ENCODE data around the gene NEMP1.
A peak's percentile ranks its signal among the peaks of the same experiment; 100 is the strongest.
"Not testable (repeated sequence)": the region's sequence is repeated elsewhere in the genome, so short reads cannot be mapped to it uniquely, and the experiment has no call there.

Gene NEMP1

DNA sequence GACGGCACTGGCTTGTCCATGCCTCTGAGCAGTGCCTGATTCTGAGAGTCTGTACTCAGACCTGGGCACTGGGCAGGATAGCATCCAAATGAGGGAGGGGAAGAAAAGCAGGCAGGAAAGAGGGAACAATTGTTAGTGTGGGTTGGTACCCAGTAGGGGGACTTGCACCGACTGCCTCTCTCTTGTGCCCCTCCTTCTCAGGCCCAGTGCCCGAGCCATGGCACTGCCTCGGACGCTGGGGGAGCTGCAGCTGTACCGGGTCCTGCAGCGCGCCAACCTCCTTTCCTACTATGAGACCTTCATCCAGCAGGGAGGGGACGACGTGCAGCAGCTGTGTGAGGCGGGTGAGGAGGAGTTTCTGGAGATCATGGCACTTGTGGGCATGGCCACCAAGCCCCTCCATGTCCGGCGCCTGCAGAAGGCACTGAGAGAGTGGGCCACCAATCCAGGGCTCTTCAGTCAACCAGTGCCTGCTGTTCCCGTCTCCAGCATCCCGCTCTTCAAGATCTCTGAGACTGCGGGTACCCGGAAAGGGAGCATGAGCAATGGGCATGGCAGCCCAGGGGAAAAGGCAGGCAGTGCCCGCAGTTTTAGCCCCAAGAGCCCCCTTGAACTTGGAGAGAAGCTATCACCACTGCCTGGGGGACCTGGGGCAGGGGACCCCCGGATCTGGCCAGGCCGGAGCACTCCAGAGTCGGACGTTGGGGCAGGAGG lies 12.5 kb upstream of the NEMP1 start:
- DNase-seq = no peak

DNA sequence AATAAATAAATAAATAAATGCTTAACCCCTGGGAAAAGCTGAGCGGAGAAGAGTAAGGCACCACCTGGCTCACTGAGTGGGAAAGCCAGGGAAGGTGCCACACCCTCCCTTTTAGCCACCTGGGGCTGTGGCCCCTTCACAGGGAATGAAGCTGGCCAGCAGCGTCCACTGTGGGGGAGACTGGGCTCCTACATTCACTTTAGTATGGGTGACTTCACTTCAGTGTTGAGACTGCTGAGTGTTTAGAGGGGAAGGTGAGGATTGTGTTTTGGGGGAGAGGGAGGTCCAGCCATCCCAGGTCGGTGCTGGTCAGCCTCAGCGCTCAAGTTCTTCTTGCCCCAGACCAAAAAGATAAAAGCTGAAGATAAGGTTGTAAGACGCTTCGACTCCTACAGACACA lies 11.9 kb upstream of the NEMP1 start:
- no peak for DNase-seq

DNA sequence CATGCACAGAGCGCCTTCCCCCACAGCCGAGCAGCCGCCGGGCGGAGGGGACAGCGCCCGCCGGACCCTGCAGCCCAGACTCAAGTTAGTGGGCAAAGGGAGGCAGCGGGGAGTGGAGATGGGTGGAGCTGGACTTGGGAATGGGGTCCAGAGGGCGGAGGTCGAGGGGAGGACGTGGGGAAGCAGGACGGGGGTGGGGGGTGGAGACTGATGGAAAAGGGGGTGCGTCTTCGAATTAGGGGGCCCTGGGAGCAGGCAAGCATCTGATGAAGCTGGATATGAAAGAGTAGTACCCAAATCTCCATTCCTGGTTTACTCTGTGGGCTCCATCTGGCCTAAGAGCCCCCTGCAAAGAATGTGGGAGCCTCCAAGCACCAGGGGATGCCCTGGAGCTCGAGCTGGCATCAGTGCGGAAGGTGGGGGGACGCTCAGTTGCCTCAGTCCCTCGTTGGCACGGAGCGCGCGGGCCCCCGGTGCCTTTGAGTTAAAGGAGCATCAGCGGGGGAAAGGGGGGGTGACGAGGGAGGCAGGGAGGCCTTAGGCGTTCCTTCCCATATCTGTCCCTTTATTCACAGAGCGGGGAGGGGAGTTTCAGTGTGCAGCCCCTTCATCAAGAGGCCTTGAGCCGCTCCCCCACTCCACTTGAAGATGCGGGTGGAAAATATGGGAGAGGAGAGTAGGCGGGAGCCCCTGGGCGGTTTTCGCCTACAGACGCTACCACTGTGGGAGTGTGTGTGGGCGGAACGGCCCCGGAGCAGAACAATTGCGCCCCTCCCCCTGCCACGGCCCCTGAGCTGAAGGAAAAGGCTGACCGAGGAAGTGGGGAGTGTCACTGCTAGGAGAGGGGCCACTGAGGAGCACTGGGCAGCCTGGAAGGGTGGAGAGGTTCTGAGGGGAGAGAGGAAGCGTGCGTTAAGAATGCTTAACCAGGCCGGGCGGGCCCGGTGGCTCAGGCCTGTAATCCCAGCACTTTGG lies 11.0 kb upstream of the NEMP1 start:
- DNase-seq = peak; percentile 40

DNA sequence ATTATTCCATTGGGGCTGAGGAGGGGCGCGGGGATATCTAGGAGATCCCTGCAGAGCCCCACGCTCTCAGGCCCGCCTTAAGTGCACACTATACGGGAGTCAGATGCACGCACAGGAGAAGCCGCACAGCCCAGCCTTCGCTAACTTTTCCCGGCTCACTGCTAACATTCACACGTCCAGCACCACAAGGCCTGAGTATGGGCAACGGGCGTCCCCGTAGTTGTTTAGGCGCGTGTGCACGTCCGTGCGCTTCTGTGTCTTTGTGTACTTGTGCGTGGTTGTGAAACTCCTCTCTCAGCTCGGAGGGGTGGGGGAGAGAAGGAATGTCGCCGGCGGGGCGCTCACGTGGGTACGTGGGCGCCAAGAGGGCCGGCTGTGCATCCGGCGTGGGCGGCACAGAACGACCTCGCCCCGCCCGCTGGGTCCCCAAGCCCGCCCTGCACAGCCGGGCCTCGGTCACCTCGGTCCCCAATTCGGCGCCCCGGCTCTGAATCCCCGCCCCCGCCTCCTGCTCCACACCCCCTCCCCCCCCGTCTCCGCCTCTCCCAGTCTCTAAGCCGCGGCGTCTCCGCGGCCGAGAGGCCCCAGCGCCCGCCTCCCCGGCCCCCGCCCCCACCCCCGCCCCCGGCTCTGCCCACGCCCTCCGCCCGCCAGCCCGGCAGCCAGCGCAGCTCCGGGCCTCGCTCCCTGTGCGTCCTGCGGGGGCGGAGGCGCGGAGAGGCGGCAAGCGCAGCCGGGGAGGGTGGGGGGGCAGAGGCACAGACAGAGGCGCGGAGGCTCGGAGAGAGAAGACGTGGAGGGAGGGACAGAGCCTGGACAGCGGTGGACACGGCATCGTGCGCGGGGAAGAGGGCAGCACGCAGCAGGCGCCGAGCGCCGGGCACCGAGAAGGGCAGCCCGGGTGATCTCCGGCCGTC lies 10.0 kb upstream of the NEMP1 start, which contains the start of gene NAB2:
Gene NAB2 (plus strand): TSS at position 761 of the 917 bp plus-strand sequence. CDS start 158 bp downstream, outside the sequence.
- DNase-seq = peak; percentile 96

DNA sequence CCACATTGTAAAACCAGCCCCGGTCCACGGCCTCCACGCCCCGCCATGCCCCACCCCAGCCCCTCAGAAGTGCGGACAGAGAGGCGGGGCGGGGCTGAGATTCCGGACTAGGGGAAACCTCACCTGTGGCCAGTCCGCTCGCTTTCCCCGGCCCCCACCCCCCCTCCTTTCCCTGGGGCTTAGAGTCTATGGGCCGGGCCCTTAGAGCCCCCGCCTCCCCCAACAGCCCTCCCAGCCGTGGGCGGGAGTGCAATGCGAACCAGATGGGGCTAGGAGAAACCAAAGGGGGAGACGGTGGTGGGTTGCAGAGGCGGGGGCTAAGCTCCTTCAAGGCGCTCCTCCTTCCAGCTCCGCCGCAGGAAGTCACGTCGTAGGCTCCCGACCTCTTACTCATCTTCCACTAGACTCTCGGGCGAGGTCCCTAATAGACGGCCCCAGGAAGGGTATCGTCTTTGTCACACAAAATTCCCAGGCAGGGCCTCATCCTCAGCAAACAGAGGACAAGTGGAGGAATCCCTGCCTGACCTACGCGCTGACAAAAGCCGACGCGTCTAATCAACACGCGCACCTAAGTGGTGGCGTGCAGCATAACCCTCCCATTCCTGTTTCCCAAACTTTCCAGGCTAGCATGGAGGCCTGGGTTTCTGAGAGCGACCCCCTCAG lies 9.2 kb upstream of the NEMP1 start:
- peak; percentile 77 for DNase-seq

DNA sequence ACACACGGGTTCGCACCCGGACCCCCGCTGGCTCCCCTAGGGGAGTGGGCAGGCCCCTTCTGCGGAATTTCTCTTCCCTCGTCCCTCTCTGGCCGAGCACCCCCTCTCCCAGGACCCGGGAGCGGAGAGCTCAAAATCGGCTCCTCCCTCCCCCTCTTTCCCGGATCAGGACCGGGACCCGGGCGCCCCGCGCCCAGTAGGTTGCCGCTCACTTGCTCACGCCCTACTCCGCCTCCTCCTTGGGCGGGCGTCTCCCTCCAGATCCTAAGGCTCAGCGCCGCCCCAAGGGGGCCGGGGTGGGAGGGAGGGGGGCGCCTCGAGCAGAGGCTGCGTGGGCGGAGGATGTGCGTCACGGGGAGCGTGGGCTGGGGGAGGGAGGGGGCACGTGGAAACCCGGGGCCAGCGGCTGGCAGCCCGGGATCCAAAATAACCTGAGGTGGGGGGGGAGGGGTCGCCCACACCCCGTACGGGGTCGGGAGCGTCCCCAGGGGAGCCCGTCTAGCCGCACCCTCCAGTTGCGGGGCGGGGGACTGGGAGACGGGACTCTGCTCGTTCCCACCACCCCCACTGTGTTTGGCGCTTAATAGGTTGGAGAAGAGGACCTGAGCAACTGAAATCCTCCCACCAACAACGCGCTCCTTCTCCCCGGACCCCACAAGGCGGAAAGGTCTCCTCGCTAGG lies 8.6 kb upstream of the NEMP1 start:
- peak; percentile 92 for DNase-seq

DNA sequence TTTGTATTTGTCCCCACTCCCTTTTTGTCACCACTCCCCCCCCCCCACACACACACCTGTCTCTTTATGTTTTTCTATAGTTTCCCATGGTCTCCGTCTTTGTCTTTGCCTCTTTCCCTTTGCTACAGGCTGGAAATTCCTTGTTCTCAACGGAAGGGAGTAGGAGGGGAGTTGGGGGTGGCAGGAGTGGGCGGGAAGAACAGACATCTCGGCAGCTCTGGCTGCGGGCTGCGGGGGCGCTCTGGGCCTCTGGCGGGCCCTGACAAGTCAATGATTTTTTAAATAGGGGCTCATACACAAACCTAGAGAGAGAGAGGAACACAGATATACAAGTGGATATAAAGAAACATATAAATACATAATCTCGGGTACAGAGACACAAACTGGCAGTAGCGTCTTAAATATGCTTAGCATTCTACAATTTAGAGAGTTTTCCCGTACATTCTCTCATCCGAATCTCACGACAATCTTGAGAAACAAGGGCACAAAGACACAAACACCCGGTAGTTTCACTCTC lies 8.0 kb upstream of the NEMP1 start:
- peak; percentile 60 for DNase-seq

DNA sequence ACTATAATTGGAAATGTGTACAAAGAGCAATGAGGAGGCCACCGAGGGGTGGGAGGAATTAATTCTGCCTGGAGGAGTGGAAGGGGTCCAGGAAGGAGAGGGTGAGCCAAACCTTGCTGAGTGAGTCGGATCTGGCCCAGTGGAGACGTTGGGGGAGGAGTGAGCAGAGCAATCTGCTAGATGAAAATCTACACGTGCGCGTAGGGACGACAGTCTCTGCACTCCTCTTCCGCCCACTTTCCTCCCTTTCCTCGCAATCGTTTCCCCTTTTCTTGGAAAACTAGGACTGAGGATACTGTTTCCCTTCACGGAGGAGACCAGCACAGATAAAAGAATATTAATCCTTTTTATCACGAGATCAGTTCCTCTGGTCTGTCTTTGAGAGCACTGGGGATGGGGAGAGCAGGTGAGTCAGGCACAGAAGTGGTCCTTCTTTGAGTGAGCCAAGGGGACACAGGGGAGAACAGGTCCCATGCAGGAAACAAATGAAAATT lies 7.5 kb upstream of the NEMP1 start:
- DNase-seq = no peak

DNA sequence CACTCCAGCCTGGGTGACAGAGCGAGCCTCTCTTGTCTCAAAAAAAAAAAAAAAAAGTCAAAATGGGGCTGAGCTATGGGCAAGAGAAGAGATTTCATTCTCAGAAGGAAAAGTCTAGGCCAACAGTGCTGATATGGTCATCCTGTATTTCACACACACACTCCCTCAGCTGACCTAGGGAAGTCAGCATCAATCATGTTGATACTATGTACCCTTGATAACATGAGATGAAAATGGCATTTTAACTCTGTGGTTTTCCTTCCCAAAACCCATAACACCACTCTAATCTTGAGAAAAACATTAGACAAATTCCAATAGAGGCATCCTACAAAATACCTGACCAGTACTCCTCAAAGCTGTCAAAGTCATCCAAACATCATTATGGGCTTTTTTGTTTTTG lies 2.3 kb upstream of the NEMP1 start:
- no peak for DNase-seq

DNA sequence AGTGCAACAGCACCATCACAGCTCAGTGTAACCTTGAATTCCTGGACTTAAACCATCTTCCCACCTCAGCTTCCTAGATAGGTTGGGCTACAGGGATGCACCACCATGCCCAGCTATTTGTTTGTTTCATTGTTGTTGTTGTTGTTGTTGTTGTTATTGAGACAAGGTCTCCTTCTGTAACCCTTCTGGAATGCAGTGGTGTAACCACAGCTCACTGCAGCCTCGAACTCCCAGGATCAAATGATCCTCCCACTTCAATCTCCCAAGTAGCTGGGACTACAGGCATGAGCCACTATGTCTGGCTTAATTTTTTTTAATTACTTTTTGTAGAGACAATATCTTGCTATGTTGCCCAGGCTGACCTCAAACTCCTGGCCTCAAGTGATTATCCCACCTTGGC lies 1.2 kb upstream of the NEMP1 start:
- no peak for DNase-seq

DNA sequence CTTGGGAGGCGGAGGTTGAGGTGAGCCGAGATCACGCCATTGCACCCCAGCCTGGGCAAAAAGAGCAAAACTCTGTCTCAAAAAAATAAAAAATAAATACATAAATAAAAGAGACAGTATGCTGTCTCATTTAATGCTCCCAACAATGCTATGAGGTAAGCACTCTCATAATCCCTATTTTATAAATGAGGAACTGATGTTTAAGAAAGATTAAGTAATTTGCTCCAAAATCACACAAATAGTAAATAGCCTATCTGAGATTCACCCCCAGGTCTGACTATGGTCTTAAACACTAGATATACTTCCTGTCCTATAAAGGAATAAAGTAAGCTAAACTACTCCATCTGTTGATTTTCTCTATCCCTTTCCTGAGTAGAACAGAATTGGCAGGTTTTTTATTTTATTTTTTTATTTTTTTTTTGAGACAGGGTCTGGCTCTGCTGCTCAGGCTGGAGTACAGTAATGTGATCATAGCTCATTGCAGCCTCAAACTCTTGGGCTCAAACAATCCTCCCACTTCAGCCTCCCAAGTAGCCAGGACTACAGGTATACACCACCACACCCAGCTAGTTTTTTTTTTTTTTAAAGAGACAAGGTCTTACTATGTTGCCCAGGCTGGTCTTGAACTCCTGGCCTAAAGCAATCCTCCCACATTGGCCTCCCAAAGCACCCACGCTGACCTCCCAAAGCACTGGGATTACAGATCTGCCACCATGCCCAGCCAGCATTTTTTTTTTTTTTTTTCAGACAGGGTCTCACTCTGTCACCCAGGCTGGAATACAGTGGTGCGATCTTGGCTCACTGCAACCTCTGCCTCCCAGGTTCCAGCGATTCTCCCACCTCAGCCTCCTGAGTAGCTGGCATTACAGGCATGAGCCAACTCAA lies 4.8 kb downstream of the NEMP1 start:
- DNase-seq = not testable (repeated sequence)

DNA sequence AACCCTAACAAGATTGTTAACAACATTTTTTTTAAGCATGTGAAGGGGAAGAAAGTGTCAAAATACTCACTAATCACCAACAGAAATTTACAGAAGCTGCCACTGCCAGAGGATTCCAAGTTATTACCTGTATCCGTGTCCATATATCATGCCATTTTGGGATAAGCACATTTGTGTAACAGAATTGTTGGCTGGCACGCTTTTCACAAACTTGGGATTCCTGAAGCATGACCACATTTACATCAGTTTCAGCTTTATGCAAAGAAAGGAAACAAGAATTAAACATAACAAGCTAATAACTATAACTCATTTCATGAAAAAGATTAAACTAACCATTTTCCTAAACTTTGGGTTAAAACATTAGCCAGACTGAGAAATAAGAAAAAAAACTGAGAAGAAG lies 5.9 kb downstream of the NEMP1 start:
- DNase-seq = no peak

DNA sequence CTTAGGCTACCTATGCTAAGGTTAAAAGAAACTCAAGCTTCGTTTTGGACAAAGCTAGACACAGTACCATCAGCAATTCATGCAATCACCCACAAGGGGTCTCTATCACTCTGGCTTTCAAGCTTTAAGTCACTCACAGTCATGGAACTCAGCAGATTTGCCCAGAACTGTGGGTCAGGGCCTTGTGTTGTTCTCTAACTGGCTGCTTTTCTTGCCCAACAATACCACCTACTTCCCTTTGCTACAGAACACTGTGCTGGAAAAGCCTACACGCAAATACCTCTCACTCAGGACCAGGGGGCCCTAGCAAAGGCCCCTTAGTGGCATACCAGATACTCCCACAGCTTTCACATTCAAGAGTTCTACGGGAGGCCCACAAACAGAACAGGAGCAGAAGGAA lies 9.1 kb downstream of the NEMP1 start:
- peak; percentile 85 for DNase-seq

DNA sequence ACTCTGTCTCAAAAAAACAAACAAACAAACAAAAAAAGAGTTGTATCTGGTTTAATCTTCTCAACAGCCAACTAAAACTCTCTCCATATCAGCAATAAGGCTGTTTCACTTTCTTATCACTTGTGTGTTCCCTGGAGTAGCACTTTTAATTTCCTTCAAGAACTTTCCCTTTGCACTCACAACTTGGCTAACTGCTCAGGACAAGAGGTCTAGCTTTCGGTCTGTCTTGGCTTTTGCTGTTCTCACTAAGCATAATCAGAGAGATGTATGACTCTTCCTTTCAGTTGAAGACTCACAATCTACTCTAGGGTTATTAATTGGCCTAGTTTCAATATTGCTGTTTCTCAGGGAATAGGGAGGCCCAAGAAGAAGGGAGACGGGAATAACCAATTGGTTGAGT lies 12.3 kb downstream of the NEMP1 start:
- no peak for DNase-seq

DNA sequence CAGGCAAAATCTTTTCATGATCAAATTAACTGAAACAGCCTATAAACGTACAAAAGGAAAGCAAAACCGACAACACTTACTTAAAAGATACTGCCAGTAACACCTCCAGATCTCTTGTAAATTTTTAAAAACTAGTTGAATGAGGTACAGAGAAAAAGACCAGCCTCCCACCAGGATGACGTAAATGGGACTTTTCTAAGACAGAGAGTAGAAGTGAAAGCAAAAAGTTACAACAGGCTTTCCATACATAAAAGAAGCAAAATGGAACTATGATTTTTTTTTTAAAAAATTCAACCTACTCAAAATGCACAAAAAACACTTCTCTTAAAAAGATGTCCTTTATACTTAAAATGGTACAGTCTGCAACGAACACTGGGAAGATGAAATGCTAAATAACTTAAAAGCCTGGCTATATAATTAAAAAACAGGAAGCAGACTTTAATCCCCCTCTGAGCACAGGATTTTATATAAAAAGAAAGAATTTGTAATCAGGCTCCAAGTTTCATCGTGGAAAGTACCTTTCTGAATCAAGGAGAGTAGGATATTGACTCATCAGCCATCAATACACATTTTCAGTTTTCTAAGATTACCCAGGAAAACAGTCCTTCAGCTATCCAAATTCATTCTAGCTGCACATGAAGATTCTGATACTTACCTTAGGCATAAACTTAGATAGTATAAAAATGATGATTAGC lies 14.5 kb downstream of the NEMP1 start:
- DNase-seq = peak; percentile 84

DNA sequence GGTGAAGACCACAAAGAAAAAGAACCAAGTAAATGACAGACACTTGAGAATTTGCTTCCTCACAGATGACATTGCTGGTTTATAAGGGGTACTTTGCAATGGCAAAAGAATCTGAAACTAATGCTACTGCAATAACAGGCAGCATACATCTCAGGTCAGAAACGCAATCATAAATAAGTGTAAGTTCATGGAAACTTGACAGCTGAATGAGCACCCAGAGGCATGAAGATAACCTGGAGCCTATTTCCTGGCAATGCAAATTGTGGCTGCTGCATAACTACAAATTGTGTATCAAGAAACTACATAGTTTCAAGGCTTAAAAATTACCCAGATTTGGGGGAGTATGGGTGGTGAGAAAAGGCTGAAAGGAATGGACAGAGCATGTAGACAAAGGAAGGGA lies 20.1 kb downstream of the NEMP1 start:
- no peak for DNase-seq

DNA sequence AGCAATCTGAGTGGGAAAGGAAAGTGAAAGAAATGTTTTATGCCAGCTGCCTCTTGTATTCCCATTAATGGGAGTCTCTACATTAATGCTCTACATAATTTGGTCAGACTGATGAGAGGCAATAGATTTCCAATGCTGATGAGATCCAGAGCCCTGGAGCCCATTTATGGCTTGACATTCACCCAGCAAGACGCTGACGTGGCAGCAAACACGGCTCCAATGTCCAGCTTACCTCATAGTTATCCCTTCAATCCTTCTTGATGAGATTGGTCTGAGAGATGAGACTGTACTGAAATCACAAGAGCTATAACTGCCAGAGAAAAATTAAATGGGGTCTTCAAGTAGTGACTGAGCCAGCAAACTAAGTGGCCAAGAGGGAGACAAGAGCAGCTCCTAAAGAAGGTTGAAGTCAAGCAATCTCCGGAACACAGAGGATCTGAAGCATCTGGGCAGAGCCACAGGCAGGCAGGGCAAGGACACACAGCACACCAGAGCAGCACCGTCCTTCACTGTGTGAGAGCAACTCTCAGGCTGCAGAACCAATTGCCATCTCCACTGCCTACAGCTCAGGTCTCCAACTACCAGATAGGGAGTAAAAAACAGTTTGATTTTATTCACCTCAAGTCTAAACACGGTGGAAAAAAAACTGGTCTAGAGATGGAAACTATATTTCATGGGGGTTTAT lies 21.4 kb downstream of the NEMP1 start:
- DNase-seq = no peak

DNA sequence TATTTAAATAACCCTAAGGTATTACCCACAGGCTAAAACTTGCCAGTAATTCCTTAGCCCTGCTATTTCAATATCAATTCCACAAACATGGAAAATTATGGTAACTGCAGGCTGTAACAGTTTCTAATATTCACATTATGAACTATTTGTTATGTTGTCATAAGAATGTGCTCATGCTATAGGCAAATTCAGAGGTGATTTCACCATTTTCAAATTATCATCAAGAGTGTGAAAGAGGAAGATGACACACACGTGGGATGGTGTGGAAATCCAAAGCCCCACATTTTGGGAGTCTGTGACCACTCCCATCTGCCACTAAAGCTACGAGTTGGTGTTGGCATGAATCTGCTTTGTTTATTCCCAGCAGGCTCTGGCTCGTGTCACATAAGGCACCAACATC lies 22.8 kb downstream of the NEMP1 start:
- no peak for DNase-seq

DNA sequence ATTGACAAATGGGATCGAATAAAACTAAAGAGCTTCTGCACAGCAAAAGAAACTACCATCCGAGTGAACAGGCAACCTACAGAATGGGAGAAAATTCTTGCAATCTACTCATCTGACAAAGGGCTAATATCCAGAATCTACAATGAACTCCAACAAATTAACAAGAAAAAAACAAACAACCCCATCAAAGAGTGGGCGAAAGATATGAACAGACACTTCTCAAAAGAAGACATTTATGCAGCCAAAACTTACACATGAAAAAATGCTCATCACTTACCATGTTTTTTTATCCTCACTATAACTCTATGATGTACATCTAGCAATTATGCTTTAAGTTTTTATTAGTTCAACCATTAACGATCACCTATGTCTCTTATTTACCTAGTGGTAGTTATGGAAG lies 24.7 kb downstream of the NEMP1 start:
- DNase-seq = not testable (repeated sequence)

Measured in CD4-positive, alpha-beta T cell treated with Interleukin-12 subunit alpha and Interleukin-12 subunit beta, for 1 hour (primary cell).